SK-N-SH treated with all-trans-retinoic acid at 6 μM for 48 hours (cell line): Measurements from ENCODE around the gene EXOC7.

Experiments
- ATAC-seq: fragments of 200-7000 bp; cut with Tn5 transposase; 3 replicates; pipeline ENCODE4 v1.9.1; 2020; ENCODE audit warnings: mild to moderate bottlenecking, moderate library complexity
- ARNTL ChIP-seq: fragments of 450-650 bp; formaldehyde crosslinking; IDR thresholded peaks from 2 replicates; pipeline ENCODE4 v1.5.0; 2020; ENCODE audit warnings: low read depth, mild to moderate bottlenecking, moderate library complexity, borderline replicate concordance
- BACH2 ChIP-seq: fragments of 250-450 bp; sonication (Bioruptor Pico); IDR thresholded peaks from 2 replicates; pipeline ENCODE4 v1.9.0; 2021; ENCODE audit warnings: mild to moderate bottlenecking, borderline replicate concordance
- CREB5 ChIP-seq: fragments of 250-450 bp; sonication (Bioruptor Pico); IDR thresholded peaks from 2 replicates; pipeline ENCODE4 v1.5.1; 2020; ENCODE audit warnings: low read depth, mild to moderate bottlenecking, moderate library complexity
- CSDC2 ChIP-seq: fragments of 250-450 bp; sonication (Bioruptor Pico); IDR thresholded peaks from 2 replicates; pipeline ENCODE4 v1.5.0; 2020; ENCODE audit warnings: mild to moderate bottlenecking, moderate library complexity
- CSRNP3 ChIP-seq: fragments of 250-450 bp; sonication (Bioruptor Pico); IDR thresholded peaks from 2 replicates; pipeline ENCODE4 v1.5.1; 2021; ENCODE audit warnings: mild to moderate bottlenecking, moderate library complexity
- ESRRG ChIP-seq: fragments of 250-450 bp; sonication (Bioruptor Pico); IDR thresholded peaks from 2 replicates; pipeline ENCODE4 v1.6.1; 2021; ENCODE audit warnings: mild to moderate bottlenecking
- GLIS3 ChIP-seq: fragments of 250-450 bp; sonication (Bioruptor Pico); IDR thresholded peaks from 2 replicates; pipeline ENCODE4 v1.5.0; 2020; ENCODE audit warnings: mild to moderate bottlenecking, moderate library complexity
- OSR1 ChIP-seq: fragments of 250-450 bp; sonication (Bioruptor Pico); IDR thresholded peaks from 2 replicates; pipeline ENCODE4 v1.8.0; 2022; ENCODE audit warnings: moderate library complexity, mild to moderate bottlenecking, inconsistent platforms
- PATZ1 ChIP-seq: fragments of 250-450 bp; sonication (Bioruptor Pico); IDR thresholded peaks from 2 replicates; pipeline ENCODE4 v1.8.0; 2020; ENCODE audit warnings: mild to moderate bottlenecking, moderate library complexity, borderline replicate concordance
- PPARA ChIP-seq: fragments of 250-450 bp; sonication (Bioruptor Pico); IDR thresholded peaks from 2 replicates; pipeline ENCODE4 v1.5.0; 2020; ENCODE audit warnings: mild to moderate bottlenecking, borderline replicate concordance
- TCF4 ChIP-seq: fragments of 250-450 bp; sonication (Bioruptor Pico); IDR thresholded peaks from 2 replicates; pipeline ENCODE4 v1.8.0; 2021; ENCODE audit warnings: mild to moderate bottlenecking, moderate library complexity, borderline replicate concordance
- TOX ChIP-seq: fragments of 250-450 bp; sonication (Bioruptor Pico); IDR thresholded peaks from 2 replicates; pipeline ENCODE4 v1.8.0; 2021; ENCODE audit warnings: mild to moderate bottlenecking, moderate library complexity, borderline replicate concordance
- ZFP30 ChIP-seq: fragments of 450-650 bp; formaldehyde crosslinking; IDR thresholded peaks from 2 replicates; pipeline ENCODE4 v1.5.0; 2022; ENCODE audit warnings: mild to moderate bottlenecking, moderate library complexity
- ZNF565 ChIP-seq: fragments of 450-650 bp; formaldehyde crosslinking; conservative IDR thresholded peaks from 2 replicates; pipeline ENCODE4 v1.5.0; 2020; ENCODE audit warnings: low read depth, mild to moderate bottlenecking, moderate library complexity
- ZNF70 ChIP-seq: fragments of 450-650 bp; formaldehyde crosslinking; IDR thresholded peaks from 2 replicates; pipeline ENCODE4 v1.5.0; 2020; ENCODE audit warnings: mild to moderate bottlenecking, moderate library complexity
- ZNF8 ChIP-seq: fragments of 450-650 bp; formaldehyde crosslinking; IDR thresholded peaks from 2 replicates; pipeline ENCODE4 v1.5.0; 2020; ENCODE audit warnings: mild to moderate bottlenecking, moderate library complexity
- TF ChIP-seq, protein P1 (sequence below): fragments of 250-450 bp; sonication (Bioruptor Pico); IDR thresholded peaks from 2 replicates; pipeline ENCODE4 v1.8.0; 2021; ENCODE audit warnings: low read depth, mild to moderate bottlenecking, moderate library complexity, borderline replicate concordance
- TF ChIP-seq, protein P2 (sequence below): fragments of 250-450 bp; sonication (Bioruptor Pico); IDR thresholded peaks from 2 replicates; pipeline ENCODE4 v1.5.0; 2020; ENCODE audit warnings: mild to moderate bottlenecking, moderate library complexity

The EXOC7 gene

GRCh38 chr17:76086384-76086783, 17.2 kb downstream of the EXOC7 start:
- TF ChIP-seq CSDC2, result no peak
- no peak for TF ChIP-seq TCF4 (CRISPR knock-in tag)
- TF ChIP-seq CREB5 (CRISPR knock-in tag), result no peak
- TF ChIP-seq BACH2 (CRISPR knock-in tag), result no peak
- TF ChIP-seq, protein P1, sequence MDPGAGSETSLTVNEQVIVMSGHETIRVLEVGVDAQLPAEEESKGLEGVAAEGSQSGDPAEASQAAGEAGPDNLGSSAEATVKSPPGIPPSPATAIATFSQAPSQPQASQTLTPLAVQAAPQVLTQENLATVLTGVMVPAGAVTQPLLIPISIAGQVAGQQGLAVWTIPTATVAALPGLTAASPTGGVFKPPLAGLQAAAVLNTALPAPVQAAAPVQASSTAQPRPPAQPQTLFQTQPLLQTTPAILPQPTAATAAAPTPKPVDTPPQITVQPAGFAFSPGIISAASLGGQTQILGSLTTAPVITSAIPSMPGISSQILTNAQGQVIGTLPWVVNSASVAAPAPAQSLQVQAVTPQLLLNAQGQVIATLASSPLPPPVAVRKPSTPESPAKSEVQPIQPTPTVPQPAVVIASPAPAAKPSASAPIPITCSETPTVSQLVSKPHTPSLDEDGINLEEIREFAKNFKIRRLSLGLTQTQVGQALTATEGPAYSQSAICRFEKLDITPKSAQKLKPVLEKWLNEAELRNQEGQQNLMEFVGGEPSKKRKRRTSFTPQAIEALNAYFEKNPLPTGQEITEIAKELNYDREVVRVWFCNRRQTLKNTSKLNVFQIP, result no peak
- no peak for TF ChIP-seq CSRNP3 (CRISPR knock-in tag)
- TF ChIP-seq, protein P2, sequence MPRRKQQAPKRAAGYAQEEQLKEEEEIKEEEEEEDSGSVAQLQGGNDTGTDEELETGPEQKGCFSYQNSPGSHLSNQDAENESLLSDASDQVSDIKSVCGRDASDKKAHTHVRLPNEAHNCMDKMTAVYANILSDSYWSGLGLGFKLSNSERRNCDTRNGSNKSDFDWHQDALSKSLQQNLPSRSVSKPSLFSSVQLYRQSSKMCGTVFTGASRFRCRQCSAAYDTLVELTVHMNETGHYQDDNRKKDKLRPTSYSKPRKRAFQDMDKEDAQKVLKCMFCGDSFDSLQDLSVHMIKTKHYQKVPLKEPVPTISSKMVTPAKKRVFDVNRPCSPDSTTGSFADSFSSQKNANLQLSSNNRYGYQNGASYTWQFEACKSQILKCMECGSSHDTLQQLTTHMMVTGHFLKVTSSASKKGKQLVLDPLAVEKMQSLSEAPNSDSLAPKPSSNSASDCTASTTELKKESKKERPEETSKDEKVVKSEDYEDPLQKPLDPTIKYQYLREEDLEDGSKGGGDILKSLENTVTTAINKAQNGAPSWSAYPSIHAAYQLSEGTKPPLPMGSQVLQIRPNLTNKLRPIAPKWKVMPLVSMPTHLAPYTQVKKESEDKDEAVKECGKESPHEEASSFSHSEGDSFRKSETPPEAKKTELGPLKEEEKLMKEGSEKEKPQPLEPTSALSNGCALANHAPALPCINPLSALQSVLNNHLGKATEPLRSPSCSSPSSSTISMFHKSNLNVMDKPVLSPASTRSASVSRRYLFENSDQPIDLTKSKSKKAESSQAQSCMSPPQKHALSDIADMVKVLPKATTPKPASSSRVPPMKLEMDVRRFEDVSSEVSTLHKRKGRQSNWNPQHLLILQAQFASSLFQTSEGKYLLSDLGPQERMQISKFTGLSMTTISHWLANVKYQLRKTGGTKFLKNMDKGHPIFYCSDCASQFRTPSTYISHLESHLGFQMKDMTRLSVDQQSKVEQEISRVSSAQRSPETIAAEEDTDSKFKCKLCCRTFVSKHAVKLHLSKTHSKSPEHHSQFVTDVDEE (CRISPR knock-in tag), result no peak
- no peak for TF ChIP-seq PPARA (CRISPR knock-in tag)
- TF ChIP-seq ZNF565 (CRISPR knock-in tag), result no peak
- no peak for ATAC-seq

DNA sequence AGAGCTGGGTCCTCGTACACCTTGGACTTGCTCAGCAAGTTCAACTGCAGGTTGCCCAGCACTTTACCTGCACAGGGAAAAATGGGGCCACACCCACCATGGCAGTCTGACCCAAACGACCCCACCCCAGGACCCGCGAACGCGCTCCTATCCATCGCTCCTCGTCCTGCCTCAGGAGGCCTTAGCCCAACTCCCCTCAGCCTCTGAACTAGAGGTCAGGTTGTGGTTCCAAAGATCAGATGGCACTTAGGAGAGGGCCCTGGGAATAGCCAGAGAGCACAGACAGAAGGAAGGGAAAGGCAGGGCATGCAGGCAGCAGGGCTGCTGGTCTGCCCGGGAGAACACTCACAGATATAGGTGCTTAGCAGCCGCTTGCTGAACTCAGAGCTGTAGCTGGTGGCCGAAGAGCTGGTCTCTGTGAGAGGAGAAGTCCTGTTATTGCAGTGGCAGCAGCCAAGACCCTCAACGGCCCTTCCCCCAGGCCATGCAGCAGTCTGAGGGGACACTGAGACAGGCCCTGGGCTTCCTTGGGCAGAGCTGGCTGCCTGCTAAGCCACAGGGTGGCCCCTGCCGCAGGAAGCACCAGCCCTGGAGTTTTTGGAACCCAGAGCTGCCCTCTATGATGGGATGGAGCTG, 17.7 kb downstream of the EXOC7 start:
- TF ChIP-seq TOX (CRISPR knock-in tag), result no peak
- TF ChIP-seq CSDC2, result no peak
- TF ChIP-seq OSR1 (CRISPR knock-in tag), result no peak
- no peak for TF ChIP-seq PATZ1 (CRISPR knock-in tag)
- TF ChIP-seq CREB5 (CRISPR knock-in tag), result no peak
- no peak for TF ChIP-seq GLIS3 (CRISPR knock-in tag)
- no peak for TF ChIP-seq ZNF70 (CRISPR knock-in tag)
- no peak for TF ChIP-seq ARNTL (CRISPR knock-in tag)
- no peak for TF ChIP-seq PPARA (CRISPR knock-in tag)
- no peak for TF ChIP-seq CSRNP3 (CRISPR knock-in tag)
- TF ChIP-seq ZNF565 (CRISPR knock-in tag), result no peak
- no peak for TF ChIP-seq ESRRG
- TF ChIP-seq BACH2 (CRISPR knock-in tag), result no peak
- TF ChIP-seq ZFP30 (CRISPR knock-in tag), result no peak
- no peak for TF ChIP-seq ZNF8 (CRISPR knock-in tag)
- no peak for TF ChIP-seq TCF4 (CRISPR knock-in tag)
- ATAC-seq, result no peak
